Stimulated activated CD8-positive, alpha-beta memory T cell treated with anti-CD3 and anti-CD28 coated beads, Interleukin-15, amount 100 ng/mL, for 24 hours (primary cell): Measurements from ENCODE around the gene OSBPL6.
A peak's percentile ranks its signal among the peaks of the same experiment; 100 is the strongest.
"Not testable (repeated sequence)": the region's sequence is repeated elsewhere in the genome, so short reads cannot be mapped to it uniquely, and the experiment has no call there.

ENCODE experiments used
- DNase-seq: peaks from one replicate; pipeline ENCODE4 v3.0.0-alpha.2; 2020; ENCODE audit warnings: low read depth

OSBPL6 gene

DNA sequence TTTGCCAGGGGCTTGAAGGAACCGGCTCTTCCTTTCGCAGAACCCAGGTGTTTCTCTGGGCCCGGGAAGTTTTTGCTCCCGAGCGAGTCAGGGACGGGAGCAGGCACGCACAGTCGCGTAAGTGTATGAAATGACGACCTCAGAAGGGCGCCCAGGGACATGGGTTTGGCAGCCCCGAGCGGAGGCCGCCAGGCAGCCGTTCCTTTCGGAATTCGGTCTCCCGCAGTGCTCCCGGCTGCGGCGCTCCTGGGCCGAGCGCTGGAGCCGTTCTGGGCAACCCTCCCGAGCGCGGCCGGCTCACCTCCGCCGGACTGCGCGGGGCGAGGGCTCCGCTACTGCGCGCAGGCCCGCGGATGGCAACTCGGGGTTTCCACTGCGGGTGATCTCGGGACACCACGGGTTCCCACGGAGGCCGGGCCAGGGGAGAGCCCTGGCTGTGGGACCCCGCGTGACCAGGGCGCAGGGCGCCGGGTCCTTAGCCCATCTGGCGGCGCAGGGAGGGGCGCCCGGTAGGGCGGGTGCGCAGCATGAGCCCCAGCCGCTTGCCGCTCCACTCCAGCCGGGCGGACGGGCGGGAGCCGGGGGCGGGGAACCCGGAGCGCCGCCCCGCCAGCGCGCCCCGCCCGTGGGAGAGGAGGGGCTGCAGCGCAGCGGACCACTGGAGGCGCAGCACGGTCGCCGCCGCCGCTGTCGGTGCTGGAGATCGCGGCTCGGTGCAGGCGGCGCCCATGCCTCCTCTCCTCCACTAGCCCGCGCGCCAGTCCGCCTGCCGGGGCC is at the start of gene OSBPL6:
OSBPL6 (plus strand) TSS at position 690 of the 777 bp plus-strand sequence. CDS start 111,673 bp downstream, outside the sequence.
- DNase-seq: peak; percentile 26

DNA sequence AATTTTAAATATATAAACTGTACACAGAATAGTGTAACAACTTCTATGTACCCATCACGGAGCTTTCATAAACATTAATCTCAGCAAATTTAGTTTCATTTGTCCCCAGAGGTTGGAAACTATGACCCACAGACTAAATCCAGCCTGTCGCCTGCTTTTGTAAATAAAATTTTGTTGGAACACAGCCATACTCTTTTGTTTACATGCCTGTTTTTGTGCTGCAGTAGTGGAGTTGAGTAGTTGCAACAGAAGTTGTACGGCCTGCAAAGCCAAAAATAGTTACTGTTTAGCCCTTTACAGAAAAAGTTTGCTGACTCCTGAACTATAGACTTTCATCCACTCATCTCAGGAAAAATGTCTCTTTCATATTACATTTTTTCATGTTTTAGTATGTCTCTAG is 42.3 kb upstream of the OSBPL6 start:
- no peak for DNase-seq

DNA sequence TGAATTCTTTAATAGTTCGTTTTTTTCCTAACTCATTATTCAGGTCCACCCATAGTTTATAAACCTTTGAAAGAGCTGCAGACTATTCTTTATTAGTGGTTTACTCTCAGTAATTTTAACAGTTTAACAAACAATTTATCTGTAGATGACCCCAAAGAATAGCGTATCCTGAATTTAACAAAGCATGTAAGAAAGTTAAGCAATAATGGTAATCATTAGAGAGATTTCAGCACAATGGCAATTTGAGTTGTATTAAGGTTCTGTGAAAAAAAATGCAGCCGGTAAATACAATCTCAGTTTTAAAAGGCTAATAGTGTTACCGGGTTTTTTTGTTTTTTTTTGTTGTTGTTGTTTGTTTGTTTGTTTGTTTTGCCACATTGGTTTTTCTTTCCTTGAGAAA is 41.8 kb upstream of the OSBPL6 start:
- no peak for DNase-seq

DNA sequence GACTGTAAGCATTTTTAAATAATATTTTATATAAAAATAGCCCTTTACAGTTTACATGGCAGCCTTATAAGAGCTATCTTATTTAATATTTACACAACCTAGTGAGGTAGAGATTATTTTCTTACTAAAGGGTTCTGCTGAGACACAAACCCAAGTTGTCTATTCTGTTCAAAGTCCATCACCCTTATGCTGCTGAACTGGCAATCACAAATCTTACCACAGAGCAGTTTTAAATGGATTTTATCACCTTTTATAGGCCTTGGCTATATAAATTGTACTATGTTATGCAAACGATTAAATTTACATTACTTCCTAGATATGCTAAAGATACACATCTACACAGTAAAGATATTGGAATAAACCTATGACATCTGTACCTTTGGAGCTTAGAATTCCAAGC is 41.3 kb upstream of the OSBPL6 start:
- DNase-seq: no peak

DNA sequence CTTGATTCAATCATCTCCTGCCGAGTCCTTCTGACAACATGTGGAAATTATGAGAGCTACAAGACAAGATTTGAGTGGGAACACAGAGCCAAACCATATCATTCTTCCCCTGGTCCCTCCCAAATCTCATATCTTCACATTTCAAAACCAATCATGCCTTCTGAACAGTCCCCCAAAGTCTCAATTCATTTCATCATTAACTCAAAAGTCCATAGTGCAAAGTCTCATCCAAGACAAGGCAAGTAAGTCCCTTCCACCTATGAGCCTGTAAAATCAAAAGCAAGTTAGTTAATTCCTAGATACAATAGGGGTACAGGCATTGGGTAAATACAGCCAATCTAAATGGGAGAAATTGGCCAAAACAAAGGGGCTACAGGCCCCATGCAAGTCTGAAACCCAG is 40.4 kb upstream of the OSBPL6 start:
- DNase-seq: not testable (repeated sequence)

DNA sequence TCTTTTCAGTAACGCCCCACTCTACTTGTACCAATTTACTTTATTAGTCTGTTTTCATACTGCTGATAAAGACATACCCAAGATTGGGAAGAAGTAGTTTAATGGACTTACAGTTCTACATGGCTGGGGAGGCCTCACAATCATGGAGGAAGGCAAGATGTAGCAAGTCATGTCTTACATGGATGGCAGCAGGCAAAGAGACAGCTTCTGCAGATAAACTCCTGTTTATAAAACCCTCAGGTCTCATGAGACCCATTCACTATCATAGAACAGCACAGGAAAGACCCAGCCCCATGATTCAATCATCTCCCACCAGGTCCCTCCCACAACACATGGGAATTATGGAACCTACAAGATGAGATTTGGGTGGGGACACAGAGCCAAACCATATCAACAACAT is 38.8 kb upstream of the OSBPL6 start:
- no peak for DNase-seq

DNA sequence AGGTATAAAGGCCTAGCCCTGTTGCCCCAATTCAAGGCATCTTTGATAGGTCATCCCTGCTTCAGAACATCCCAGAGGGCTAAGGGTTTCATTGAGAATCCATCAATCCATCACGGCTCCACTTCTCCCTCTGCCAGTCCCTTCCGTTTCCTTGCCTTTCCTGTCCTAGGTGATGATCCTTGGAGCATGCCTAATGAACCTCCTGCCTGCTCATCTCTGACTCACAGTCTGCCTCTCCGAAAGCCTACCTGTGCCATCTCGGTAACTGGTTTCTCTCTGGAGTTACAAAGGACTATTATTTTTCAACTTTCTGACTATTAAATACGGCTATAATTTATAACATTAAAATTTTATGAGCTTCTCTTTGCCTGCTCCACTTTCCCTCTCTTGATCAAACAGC is 36.7 kb upstream of the OSBPL6 start:
- DNase-seq: no peak

DNA sequence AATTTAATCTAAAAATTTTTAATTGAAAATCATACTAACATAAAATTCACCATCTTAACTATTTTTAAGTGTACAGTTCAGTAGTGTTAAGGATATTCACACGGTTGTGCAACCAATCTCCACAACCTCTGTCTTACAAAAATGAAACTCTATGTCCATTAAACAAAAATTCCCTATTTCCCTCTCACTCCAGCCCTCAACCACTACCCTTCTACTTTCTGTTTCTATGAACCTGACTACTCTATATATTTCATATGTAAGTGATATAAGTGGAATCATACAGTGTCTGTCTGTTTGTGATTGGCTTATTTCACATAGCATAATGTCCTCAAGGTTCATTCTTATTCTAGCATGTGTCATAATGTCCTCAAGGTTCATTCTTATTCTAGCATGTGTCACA is 34.3 kb upstream of the OSBPL6 start:
- no peak for DNase-seq

DNA sequence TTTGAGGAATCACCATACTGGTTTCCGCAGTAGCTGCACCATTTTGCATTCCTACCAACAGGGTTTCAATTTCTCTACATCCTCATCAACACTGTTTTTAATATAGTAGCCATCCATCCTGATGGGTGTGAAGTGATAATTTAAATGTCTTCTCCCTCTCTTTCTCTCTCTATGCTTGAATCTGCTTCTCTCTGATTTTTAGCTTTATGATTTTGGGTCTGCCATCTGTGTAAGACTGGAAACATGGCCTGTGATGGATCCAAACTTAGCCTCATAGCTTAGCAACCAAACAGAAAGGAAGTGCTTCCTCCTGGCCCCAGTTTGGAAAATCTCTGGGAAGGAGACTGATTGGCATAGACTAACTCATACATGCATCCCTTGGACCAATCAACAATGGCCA is 33.7 kb upstream of the OSBPL6 start:
- DNase-seq: no peak

DNA sequence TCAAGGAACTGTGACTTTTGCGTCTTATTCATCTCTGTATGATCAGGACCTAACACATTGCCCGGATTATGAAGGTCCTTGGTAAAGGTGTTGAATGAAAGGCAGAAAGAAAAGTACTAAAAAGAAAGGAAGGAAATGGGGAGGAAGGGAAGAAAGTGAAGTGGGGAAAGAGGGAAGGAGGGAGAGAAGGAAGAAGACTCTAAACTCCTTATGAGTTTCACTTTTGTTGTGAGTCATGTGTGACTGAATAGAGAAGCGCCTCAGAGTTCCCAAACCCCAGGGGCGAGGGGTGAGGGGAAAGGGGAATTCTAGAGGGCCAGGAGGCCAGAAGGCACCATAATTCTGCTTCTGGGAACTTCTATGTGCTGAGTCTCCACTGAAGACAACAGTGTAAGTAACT is 30.9 kb upstream of the OSBPL6 start:
- no peak for DNase-seq

DNA sequence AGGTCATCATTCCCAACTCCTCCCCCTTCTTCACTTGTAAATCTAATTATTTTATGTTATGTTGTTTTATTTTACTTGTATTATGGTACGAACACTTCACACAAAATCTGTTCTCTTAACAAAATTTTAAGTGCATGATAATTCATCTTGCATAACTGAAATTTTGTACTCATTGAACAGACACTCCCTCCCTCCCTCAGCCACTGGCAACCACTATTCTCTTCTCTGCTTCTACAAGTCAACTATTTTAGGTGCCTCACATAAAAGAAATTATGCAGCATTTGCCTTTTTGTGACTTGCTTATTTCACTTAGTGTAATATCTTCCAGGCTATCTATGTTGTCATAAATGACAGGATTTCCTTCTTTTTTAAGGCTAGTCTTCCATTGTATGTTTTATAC is 30.4 kb upstream of the OSBPL6 start:
- no peak for DNase-seq

DNA sequence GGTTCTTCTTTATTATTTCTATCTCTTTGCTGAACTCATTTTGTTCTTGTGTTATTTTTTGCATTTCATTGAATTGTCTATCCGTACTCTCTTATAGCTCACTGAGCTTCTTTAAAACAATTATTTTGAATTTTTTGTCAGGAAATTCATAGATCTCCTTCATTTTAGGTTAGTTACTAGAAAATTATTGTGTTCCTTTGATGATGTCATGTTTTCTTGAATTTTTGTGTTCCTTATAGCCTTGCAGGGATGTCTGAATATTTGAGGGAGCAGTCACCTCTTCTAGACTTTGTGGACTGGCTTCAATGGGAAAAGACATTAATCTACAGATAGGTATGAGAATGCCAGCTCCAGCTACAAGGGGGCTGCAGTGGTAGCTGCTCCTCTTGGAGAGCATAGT is 20.7 kb upstream of the OSBPL6 start:
- no peak for DNase-seq

DNA sequence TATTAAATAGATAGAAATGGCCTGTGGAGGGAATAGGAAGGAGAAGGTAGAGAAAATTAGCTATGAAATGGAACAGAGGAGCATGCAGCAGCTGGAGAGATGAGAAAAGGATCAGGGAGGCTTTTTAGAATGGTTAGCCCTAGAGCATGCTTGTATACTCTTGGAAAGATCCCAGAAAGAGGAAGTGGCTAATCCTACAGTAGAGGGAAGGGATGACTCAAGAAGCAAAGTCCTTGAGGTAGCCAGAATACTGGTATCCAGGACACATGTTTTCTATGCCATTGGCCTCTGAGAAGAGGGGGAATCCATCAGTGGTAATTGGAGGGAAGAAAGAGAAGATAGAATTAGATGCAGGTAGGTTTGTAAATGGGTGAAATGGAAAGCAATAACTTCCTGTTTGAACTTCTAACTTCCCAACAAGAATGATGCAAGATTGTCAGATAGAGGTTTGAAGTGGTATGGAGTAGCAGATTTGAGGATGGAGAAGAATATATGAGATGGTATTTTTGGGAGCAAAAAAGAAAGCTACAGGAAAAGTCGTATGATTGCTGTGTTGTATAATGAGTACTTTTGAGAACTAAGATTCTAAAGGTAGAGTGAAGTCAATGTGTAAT is 17.1 kb upstream of the OSBPL6 start:
- DNase-seq: no peak

DNA sequence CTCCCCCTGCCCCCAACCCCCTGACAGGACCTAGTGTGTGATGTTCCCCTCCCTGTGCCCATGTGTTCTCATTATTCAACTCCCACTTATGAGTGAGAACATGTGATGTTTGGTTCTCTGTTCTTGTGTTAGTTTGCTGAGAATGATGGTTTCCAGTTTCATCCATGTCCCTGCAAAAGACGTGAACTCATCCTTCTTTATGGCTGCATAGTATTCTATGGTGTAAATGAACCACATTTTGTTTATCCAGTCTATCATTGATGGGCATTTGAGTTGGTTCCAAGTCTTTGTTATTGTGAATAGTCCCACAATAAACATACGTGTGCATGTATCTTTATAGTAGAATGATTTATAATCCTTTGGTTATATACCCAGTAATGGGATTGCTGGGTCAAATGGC is 13.7 kb upstream of the OSBPL6 start:
- DNase-seq: not testable (repeated sequence)

DNA sequence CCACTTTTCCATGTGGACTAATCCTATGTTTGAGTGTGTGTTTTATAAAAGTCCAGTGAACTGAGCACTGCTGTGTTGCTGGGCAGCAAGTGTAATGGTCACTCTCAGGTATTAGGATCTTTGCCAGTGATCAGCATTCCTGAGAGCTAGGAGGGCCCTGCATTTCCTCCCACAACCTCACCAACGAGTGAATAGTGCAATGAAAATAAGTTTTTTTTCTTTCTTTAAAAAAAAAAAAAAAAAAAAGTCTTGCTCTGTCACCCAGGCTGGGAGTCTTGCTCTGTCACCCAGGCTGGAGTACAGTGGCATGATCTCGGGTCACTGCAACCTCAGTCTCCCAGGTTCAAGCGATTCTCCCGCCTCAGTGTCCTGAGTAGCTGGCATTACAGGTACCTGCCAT is 6.5 kb upstream of the OSBPL6 start:
- DNase-seq: no peak

DNA sequence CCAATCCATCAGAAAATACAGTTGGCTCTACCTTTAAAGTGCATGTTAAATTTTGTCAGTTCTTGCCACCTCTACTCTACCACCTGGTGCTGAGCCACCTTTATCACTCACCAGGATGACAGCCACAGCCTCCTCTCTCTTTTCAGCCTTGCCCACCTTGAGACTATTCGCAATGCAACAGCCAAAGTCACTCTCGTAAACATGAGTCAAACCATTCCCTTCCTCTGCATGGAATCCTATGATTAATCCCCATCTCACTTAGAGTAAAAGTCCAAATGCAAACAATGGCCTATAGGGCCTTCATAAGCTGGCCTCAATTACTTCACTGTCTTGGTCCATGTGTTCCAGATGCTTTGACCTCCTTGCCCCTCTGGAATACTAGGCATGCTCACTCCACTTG is 5.8 kb upstream of the OSBPL6 start:
- no peak for DNase-seq

DNA sequence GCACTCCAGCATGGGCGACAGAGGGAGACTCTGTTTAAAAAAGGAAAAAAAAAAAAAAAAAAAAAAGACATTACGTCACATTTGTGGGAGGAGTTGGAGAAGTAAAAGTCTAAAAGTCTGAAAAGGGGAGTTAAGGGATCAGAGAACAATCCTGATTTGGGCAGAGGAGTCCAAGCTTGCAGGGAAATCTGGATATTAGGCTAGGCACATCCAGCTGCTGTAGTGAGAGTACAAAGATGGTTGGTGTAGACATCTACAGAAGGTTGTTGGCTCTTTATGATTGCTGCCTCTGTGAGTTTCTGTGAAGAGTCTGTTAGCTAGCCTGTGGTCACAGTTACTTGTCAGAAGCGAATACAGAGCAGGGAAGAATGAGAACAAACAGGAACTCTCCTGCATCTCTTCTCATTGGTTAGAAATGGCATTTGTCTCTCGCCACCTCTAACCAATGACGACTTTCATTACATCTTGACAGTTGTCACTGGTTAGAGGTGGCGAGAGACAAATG is 3.3 kb upstream of the OSBPL6 start:
- no peak for DNase-seq

DNA sequence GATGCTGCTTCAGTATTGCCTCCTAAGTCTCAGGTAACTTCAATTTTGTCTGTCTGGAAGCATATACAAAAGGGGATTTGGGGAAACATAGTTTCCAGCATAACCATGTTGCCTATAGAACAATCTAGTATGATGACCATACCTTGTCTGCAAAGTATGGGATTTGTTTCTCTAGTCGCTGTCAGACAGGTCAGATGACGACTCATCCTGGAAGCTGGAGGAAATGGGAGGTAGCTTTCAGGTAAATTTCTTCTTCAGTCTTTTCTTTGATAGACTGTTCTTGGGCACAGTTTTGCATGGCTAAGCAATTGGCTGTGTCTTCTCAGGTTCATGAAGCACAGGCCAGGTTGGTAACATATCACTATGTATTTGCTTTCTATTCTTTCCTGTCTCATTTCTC is 2.8 kb upstream of the OSBPL6 start:
- DNase-seq: no peak

DNA sequence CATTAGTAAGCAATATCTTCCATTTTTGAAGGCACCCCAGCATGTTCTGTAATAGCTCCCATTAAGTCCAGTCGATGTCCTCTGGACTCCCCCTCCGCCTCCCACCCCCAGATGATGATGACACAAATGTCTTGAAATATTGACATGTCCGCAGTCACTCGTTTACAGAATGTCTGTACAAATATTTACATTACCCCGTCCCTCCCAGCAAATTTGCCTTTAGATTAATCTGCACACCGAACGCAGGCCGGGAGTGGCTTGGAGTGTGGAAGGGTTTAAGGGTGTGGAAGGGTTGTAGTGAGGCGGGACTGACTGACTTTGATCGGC is 853 bp upstream of the OSBPL6 start:
- DNase-seq: no peak

DNA sequence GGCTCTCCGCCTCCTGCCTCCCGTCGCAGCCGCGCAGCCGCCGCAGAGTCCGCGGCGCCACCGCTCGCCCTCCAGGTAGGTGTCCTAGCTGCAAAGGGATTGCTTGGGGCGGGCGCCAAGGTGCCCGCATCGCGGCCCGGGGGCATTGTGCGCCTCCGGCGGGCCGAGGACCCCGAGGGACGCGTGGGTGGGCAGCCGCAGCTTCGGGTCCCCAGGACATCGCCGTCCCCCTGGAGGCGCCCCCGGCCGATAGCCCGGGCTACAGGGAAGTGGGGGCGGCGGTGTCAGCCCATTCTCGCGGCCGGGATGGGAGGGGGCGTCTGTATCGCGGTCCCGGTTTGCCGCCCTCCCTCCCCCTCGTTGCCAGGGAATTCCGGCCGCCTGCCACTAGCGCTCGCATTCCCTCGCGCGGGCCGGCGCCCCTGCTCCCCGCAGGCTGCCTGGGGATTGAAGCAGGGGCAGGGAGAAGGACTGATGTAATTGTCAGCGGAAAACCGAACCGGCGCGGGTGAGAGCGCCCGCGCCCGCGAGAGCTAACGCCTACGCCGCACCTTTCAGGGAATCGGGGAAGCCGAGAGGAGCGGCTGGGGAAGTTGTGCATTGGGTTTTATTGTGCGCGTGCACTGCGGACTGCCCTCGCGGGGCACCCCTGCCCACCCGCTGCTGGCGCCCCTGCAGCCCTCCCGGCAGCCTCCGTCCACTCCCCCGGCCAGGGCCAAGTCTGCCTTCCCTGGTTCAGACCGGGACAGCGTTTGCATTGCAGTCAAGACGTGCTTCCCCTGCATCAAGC is 483 bp downstream of the OSBPL6 start:
- DNase-seq: no peak

DNA sequence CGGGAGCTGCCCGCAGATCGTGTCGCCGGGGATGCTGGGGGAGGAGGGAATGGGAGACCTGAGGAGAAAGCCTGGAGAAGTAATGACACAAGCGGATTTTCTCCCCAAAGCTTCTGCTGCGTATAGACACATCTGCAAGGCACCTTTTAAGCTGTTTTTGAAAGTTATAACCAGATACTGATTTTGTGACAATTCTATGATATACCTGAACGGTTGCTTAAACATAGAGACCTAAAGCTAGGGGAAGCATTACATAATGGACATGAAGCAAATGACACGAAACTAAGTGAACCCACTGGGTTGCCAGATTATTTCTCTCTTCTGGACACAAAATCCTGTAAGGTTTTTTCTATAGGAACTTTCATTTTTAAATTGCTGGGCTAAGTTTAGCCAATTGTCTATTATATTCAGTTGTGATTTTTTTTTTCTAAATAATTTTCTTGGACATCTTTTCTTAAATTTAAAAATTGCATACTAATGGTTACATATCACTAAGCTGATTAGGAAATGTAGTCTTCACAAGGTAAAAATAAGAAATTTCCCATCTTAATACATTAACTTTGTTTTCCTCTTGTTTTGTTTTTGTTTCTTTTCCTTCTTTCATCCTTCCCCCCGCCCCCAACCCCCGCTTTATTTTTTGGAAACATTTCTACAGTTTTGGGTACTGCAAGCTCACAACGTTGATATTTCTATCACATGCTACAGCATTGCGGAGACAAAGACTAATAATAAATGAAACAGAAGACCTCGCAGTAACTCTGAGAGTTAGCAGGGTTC is 1.3 kb downstream of the OSBPL6 start:
- no peak for DNase-seq

DNA sequence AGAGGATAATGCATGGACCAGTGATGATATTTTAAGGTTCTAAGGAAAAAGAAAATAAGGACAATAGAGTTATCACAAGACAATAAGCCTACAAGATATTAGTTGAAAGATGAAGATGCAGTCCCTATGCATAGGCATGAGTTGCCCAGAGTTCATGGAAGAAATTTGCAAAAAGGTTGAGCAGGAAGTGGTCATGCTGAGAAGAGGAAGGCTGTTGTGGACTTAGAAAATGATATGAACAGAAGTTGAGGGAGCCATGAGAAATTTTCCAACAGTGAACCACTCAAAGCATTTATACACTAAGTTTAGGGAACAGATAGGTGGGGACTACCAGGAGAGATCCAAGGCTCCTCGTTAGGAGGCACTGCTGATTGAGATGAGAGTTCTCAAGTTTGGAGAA is 3.5 kb downstream of the OSBPL6 start:
- no peak for DNase-seq
